GM19025 (cell line): Measurements from ENCODE around the gene RRP8.

Experiments
- ATAC-seq: cut with Tn5 transposase; IDR thresholded peaks from one replicate; pipeline ENCODE4 v1.9.1; 2021; ENCODE audit warnings: mild to moderate bottlenecking, low read depth, moderate library complexity; ENCODE audit not compliant: unreplicated experiment

Gene RRP8

GRCh38 chr11:6572215-6572614 is 31.2 kb downstream of the RRP8 start:
- no peak for ATAC-seq

GRCh38 chr11:6571434-6572008 is 31.9 kb downstream of the RRP8 start:
- no peak for ATAC-seq

GRCh38 chr11:6570691-6571427 is 32.6 kb downstream of the RRP8 start:
- no peak for ATAC-seq

- no peak for ATAC-seq
Observed at GRCh38 chr11:6569706-6570105, 33.7 kb downstream of the RRP8 start.

- ATAC-seq: no peak
Observed at GRCh38 chr11:6568191-6568918, 35.1 kb downstream of the RRP8 start.

- no peak for ATAC-seq
Observed at GRCh38 chr11:6567371-6567745, 36.1 kb downstream of the RRP8 start.

- no peak for ATAC-seq
Observed at GRCh38 chr11:6566704-6567370, 36.6 kb downstream of the RRP8 start.

- no peak for ATAC-seq
Observed at GRCh38 chr11:6565988-6566703, 37.3 kb downstream of the RRP8 start.

- no peak for ATAC-seq
Observed at GRCh38 chr11:6565325-6565724, 38.1 kb downstream of the RRP8 start.

GRCh38 chr11:6563667-6564066 is 39.7 kb downstream of the RRP8 start:
- ATAC-seq: no peak

- ATAC-seq: no peak
Observed at GRCh38 chr11:6563121-6563619, 40.2 kb downstream of the RRP8 start.

- no peak for ATAC-seq
Observed at GRCh38 chr11:6561288-6561687, 42.1 kb downstream of the RRP8 start.

- no peak for ATAC-seq
Observed at GRCh38 chr11:6559369-6559768, 44.0 kb downstream of the RRP8 start.

- no peak for ATAC-seq
Observed at GRCh38 chr11:6557761-6558674, 45.4 kb downstream of the RRP8 start.

GRCh38 chr11:6557063-6557462 is 46.4 kb downstream of the RRP8 start:
- ATAC-seq: no peak

GRCh38 chr11:6556139-6556949 is 47.1 kb downstream of the RRP8 start:
- ATAC-seq: no peak

- ATAC-seq: no peak
Observed at GRCh38 chr11:6554828-6555706, 48.3 kb downstream of the RRP8 start.

- ATAC-seq: no peak
Observed at GRCh38 chr11:6553634-6554033, 49.8 kb downstream of the RRP8 start.
